Mucosa of gallbladder (tissue), 1 donor: ENCODE data around the gene POLR3H. TPM values are rescaled to one million over a fixed set of nuclear protein-coding genes. Genes with fewer than 3 reads are reported as not detected.

ENCODE experiments used
- DNase-seq: peaks from one replicate; pipeline ENCODE4 v3.0.0-alpha.2; 2020; ENCODE audit warnings: low spot score
- total RNA-seq: library from RNA; stranded (reverse); gene quantifications from one replicate; pipeline ENCODE4 v1.2.1, GENCODE V29; 2021
- donor health status: DM: no; HTN: no; CAD: no.

The POLR3H gene
- total RNA-seq, 1 donor from 2014 or later: 26.0 TPM

GRCh38 chr22:41535244-41535643, 9.0 kb downstream of the POLR3H start:
- DNase-seq: no peak

- DNase-seq: no peak
Measured at GRCh38 chr22:41534219-41534618, 10.1 kb downstream of the POLR3H start.

GRCh38 chr22:41532908-41533825, 11.1 kb downstream of the POLR3H start:
- peak; percentile 65 for DNase-seq

GRCh38 chr22:41531715-41532477, 12.4 kb downstream of the POLR3H start:
- no peak for DNase-seq

GRCh38 chr22:41530890-41531714, 13.2 kb downstream of the POLR3H start:
- no peak for DNase-seq

GRCh38 chr22:41528938-41529561, 15.2 kb downstream of the POLR3H start:
- DNase-seq: no peak

GRCh38 chr22:41528132-41528766, 16.0 kb downstream of the POLR3H start:
- DNase-seq: no peak

GRCh38 chr22:41526830-41527799, 17.2 kb downstream of the POLR3H start:
- DNase-seq: no peak

GRCh38 chr22:41526226-41526829, 17.9 kb downstream of the POLR3H start:
- DNase-seq: no peak

- DNase-seq: no peak
Measured at GRCh38 chr22:41525450-41526225, 18.6 kb downstream of the POLR3H start.

GRCh38 chr22:41524809-41525449, 19.3 kb downstream of the POLR3H start:
- peak; percentile 39 for DNase-seq

GRCh38 chr22:41524251-41524661, 20.0 kb downstream of the POLR3H start:
- DNase-seq: peak; percentile 72

- DNase-seq: peak; percentile 32
Measured at GRCh38 chr22:41523464-41524221, 20.6 kb downstream of the POLR3H start.

- DNase-seq: no peak
Measured at GRCh38 chr22:41522813-41523212, 21.5 kb downstream of the POLR3H start.

- DNase-seq: no peak
Measured at GRCh38 chr22:41521126-41521525, 23.1 kb downstream of the POLR3H start.

- no peak for DNase-seq
Measured at GRCh38 chr22:41518048-41518347, 26.3 kb downstream of the POLR3H start.
